GM12873 (cell line): ENCODE data around the gene XRN2.

Source experiments
- TF ChIP-seq, protein P1 (sequence below): IDR thresholded peaks from 2 replicates; pipeline ENCODE4 v1.5.1; 2012; ENCODE audit warnings: low read depth, mild to moderate bottlenecking, moderate library complexity, low read length, control low read depth; ENCODE audit not compliant: insufficient read depth; ENCODE audit errors: missing control alignments

XRN2 gene

GRCh38 chr20:21389368-21389767 lies 86.2 kb downstream of the XRN2 start:
- TF ChIP-seq, protein P1, sequence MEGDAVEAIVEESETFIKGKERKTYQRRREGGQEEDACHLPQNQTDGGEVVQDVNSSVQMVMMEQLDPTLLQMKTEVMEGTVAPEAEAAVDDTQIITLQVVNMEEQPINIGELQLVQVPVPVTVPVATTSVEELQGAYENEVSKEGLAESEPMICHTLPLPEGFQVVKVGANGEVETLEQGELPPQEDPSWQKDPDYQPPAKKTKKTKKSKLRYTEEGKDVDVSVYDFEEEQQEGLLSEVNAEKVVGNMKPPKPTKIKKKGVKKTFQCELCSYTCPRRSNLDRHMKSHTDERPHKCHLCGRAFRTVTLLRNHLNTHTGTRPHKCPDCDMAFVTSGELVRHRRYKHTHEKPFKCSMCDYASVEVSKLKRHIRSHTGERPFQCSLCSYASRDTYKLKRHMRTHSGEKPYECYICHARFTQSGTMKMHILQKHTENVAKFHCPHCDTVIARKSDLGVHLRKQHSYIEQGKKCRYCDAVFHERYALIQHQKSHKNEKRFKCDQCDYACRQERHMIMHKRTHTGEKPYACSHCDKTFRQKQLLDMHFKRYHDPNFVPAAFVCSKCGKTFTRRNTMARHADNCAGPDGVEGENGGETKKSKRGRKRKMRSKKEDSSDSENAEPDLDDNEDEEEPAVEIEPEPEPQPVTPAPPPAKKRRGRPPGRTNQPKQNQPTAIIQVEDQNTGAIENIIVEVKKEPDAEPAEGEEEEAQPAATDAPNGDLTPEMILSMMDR, result no peak

- TF ChIP-seq, protein P1, result no peak
These were observed 87.6 kb downstream of the XRN2 start for GRCh38 chr20:21390768-21391167.

DNA sequence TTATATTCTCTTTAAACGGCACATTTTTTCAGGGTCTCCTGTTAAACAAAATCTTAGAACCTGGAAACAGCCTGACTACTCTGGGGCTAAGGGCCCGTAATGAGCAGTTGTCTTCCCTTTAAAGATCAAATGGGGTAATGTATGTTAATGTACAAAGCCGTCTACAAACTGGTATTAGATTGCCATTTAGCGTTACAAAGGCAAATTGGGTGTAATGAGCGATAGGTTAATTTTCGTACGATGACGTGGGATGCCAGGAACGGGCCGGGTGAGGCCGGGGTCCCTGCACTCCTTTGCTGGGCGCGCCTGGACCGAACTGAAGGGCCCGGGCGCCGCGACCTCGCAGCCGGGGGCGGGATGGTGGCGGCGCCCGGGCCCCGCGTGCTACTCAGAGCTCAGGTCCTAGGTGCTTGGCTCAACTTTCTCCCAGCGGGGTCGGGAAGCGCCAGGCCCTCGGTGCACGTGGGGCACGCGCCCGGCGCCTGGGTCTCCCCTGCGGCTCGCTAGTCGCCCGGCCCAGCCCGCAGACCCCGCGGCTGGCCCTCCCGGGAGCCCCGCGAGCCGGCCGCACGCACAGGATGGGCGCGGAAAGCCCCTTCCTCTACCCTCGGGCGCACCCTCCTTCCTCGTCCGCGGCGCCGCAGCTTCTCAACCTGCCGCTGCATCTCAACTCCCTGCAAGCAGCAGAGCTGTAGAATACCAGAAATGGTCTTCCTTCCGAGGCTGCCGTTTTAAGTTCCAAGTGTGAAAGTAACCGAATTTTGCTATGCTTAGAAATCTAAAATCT lies 88.2 kb downstream of the XRN2 start:
- TF ChIP-seq, protein P1, result no peak

- TF ChIP-seq, protein P1, result no peak
These were observed 88.8 kb downstream of the XRN2 start for GRCh38 chr20:21391972-21392352.

GRCh38 chr20:21393166-21393565 lies 90.0 kb downstream of the XRN2 start:
- TF ChIP-seq, protein P1, result no peak

- TF ChIP-seq, protein P1, result no peak
These were observed 90.8 kb downstream of the XRN2 start for GRCh38 chr20:21393816-21394519.

DNA sequence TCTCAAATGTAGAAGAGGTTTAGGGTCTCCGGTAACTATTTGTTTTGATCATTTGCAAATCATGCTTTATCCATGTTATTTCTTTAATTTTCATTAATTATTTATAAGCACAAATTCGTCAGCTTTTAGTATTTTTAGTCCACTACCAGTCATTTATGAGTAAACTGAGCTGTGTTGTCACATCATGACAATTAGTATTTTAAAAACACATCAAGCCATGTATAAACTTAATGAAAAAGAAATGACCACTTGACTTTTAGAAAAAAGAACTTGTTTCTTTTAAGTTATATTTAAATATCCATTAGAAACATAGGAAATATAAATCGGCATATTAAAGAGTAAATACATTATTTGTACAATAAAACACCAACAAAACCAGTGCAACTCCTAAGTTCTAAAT lies 91.4 kb downstream of the XRN2 start:
- TF ChIP-seq, protein P1, result no peak
